Measurements from ENCODE around the gene GJD2. TPM values are rescaled to one million over a fixed set of nuclear protein-coding genes. Genes with fewer than 3 reads are reported as not detected.

The GJD2 gene
- total RNA-seq, 1 donor from 2014 or later: not detected

DNA sequence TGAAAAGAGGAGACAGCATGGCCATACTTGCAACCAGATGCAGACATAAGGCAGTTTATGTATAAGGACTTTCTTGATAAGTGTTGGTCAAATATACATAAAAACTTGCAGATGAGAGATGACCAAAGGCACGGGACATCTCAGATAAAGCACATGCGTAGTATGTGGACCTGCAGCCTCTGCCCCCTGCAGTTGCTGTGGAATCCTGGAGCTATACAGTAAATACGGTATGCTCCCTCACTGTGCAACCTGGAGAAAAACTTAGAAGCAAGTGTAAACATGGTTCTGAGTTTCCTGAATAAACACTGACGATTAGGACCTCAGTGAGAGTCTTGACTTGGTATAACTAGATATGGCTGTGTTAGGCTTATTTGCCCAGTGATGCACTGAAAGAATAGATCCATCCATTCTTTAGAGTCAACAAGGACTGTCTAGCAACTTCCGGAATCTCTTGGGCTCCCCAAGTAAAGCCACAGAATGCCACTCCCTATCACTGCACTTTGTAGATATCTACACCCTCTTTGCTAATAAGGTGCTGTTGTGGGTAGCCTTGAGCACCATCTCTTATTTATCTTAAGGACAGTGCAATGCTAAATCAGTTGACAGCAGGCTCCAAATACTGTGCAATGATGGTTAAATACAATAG is 40.2 kb downstream of the GJD2 start:
- Mint-ChIP-seq H3K4me3 (no peak overlapping the region), H3K4me1 (peaks cover 20% of the 10 kb centered on the region), H3K36me3 (no peaks in the 10 kb centered on the region), H3K27me3 (ENCODE audit: insufficient read depth, low read depth) (peaks cover 2% of the 10 kb centered on the region), H3K27ac (no peak overlapping the region), H3K9me3 (no peaks in the 10 kb centered on the region)
- no peak overlapping the region for H3K27ac ChIP-seq
- no peak overlapping the region for H2AFZ ChIP-seq (replicated peaks)
- no peaks in the 10 kb centered on the region for H4K20me1 ChIP-seq (ENCODE audit: low read depth)
- peaks cover 5% of the 10 kb centered on the region for H3K4me1 ChIP-seq
- no peak overlapping the region for H3K4me2 ChIP-seq
- no peaks in the 10 kb centered on the region for H3K9me3 ChIP-seq (ENCODE audit: low read depth)
- H3K4me3 ChIP-seq: no peak overlapping the region
- H3K79me2 ChIP-seq (ENCODE audit: low read depth): no peaks in the 10 kb centered on the region
- no peaks in the 10 kb centered on the region for H3K36me3 ChIP-seq
- no peak for DNase-seq (ENCODE audit: low spot score)
- H3F3A ChIP-seq (ENCODE audit: low read depth): no peaks in the 10 kb centered on the region
- TF ChIP-seq EZH2 (IDR thresholded peaks at IDR 0.05) (no peak), EZH2phosphoT487 (IDR thresholded peaks at IDR 0.05) (no peak)
- TF ChIP-seq, protein P1, sequence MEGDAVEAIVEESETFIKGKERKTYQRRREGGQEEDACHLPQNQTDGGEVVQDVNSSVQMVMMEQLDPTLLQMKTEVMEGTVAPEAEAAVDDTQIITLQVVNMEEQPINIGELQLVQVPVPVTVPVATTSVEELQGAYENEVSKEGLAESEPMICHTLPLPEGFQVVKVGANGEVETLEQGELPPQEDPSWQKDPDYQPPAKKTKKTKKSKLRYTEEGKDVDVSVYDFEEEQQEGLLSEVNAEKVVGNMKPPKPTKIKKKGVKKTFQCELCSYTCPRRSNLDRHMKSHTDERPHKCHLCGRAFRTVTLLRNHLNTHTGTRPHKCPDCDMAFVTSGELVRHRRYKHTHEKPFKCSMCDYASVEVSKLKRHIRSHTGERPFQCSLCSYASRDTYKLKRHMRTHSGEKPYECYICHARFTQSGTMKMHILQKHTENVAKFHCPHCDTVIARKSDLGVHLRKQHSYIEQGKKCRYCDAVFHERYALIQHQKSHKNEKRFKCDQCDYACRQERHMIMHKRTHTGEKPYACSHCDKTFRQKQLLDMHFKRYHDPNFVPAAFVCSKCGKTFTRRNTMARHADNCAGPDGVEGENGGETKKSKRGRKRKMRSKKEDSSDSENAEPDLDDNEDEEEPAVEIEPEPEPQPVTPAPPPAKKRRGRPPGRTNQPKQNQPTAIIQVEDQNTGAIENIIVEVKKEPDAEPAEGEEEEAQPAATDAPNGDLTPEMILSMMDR (IDR thresholded peaks at IDR 0.05): no peak
- no peaks in the 10 kb centered on the region for H3K27me3 ChIP-seq
- no peak overlapping the region for H3K9ac ChIP-seq

DNA sequence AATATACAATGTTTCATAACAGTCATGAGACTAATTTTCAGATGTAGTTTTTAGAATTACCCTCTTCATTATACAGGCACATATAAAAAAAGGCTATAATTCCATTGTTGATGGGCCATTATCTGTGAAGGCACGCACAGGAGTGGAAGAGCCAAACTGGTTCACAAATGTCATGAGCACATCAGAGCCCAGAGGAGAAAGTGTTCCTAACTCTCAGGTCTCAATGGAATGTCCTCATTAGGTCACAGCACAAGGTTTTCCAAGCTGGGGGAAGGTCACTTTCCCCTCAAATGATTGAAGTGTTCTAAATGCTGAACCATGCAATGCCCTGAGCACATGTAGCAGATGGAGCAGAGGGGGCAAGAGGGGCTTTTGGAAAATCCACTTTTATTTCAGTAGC is 41.2 kb downstream of the GJD2 start:
- DNase-seq (ENCODE audit: low spot score): no peak
- no peak overlapping the region for H3K4me3 ChIP-seq
- Mint-ChIP-seq H3K9me3 (no peaks in the 10 kb centered on the region), H3K4me1 (peaks cover 10% of the 10 kb centered on the region), H3K4me3 (no peak overlapping the region), H3K36me3 (no peaks in the 10 kb centered on the region), H3K27ac (no peak overlapping the region), H3K27me3 (ENCODE audit: insufficient read depth, low read depth) (peaks cover 2% of the 10 kb centered on the region)
- no peaks in the 10 kb centered on the region for H3K4me1 ChIP-seq
- H4K20me1 ChIP-seq (ENCODE audit: low read depth): no peaks in the 10 kb centered on the region
- no peak overlapping the region for H3K27ac ChIP-seq
- H3K9me3 ChIP-seq (ENCODE audit: low read depth): no peaks in the 10 kb centered on the region
- no peaks in the 10 kb centered on the region for H3K36me3 ChIP-seq
- no peak overlapping the region for H3K9ac ChIP-seq
- no peak overlapping the region for H3K4me2 ChIP-seq
- no peaks in the 10 kb centered on the region for H3K79me2 ChIP-seq (ENCODE audit: low read depth)
- H3F3A ChIP-seq (ENCODE audit: low read depth): no peaks in the 10 kb centered on the region
- H3K27me3 ChIP-seq: no peaks in the 10 kb centered on the region
- TF ChIP-seq EZH2phosphoT487 (IDR thresholded peaks at IDR 0.05) (no peak), EZH2 (IDR thresholded peaks at IDR 0.05) (no peak)
- TF ChIP-seq, protein P1 (IDR thresholded peaks at IDR 0.05): no peak
- H2AFZ ChIP-seq (replicated peaks): no peak overlapping the region

DNA sequence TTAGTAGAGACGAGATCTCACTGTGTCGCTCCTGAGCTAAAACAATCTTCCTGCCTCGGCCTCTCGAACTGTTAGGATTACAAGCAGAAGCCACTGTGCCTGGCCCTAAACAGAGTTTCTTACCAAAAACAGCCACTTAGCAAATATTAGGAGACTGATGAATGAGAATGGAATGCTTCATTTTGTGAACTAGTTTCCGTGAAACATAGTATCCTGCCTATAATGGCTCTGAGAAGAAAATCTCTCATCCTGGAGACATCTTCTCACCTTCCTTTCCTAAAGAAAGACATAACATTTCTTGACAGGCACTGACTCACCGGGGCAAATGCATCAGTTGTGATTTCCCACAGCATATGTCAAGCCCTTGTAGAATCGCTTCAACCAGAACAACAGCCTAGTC is 44.9 kb downstream of the GJD2 start:
- Histone ChIP-seq H3K4me2 (no peak overlapping the region), H4K20me1 (ENCODE audit: low read depth) (no peaks in the 10 kb centered on the region), H3K9ac (no peak overlapping the region), H3K4me1 (no peaks in the 10 kb centered on the region), H3K9me3 (ENCODE audit: low read depth) (no peaks in the 10 kb centered on the region), H3K27ac (no peak overlapping the region), H3K27me3 (no peaks in the 10 kb centered on the region), H3K79me2 (ENCODE audit: low read depth) (no peaks in the 10 kb centered on the region), H3K36me3 (no peaks in the 10 kb centered on the region), H3F3A (ENCODE audit: low read depth) (no peaks in the 10 kb centered on the region), H3K4me3 (no peak overlapping the region), H2AFZ (replicated peaks) (no peak overlapping the region)
- H3K4me3 Mint-ChIP-seq: no peak overlapping the region
- no peak overlapping the region for H3K27ac Mint-ChIP-seq
- H3K4me1 Mint-ChIP-seq: peaks cover 4% of the 10 kb centered on the region
- H3K27me3 Mint-ChIP-seq (ENCODE audit: insufficient read depth, low read depth): peaks cover 2% of the 10 kb centered on the region
- H3K9me3 Mint-ChIP-seq: no peaks in the 10 kb centered on the region
- DNase-seq (ENCODE audit: low spot score): no peak
- no peak for TF ChIP-seq EZH2phosphoT487 (IDR thresholded peaks at IDR 0.05)
- TF ChIP-seq, protein P1 (IDR thresholded peaks at IDR 0.05): no peak
- no peak for TF ChIP-seq EZH2 (IDR thresholded peaks at IDR 0.05)
- no peaks in the 10 kb centered on the region for H3K36me3 Mint-ChIP-seq

Measured in neural progenitor cell (in vitro differentiated cells).